ENCODE data around the gene RAB11FIP3.

Gene RAB11FIP3

GRCh38 chr16:470418-470817 lies 45.0 kb downstream of the RAB11FIP3 start:
- no peak overlapping the region for H3K4me3 ChIP-seq (ENCODE audit: low read depth, low read length)
- TF ChIP-seq, protein P1, sequence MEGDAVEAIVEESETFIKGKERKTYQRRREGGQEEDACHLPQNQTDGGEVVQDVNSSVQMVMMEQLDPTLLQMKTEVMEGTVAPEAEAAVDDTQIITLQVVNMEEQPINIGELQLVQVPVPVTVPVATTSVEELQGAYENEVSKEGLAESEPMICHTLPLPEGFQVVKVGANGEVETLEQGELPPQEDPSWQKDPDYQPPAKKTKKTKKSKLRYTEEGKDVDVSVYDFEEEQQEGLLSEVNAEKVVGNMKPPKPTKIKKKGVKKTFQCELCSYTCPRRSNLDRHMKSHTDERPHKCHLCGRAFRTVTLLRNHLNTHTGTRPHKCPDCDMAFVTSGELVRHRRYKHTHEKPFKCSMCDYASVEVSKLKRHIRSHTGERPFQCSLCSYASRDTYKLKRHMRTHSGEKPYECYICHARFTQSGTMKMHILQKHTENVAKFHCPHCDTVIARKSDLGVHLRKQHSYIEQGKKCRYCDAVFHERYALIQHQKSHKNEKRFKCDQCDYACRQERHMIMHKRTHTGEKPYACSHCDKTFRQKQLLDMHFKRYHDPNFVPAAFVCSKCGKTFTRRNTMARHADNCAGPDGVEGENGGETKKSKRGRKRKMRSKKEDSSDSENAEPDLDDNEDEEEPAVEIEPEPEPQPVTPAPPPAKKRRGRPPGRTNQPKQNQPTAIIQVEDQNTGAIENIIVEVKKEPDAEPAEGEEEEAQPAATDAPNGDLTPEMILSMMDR (IDR thresholded peaks at IDR 0.05; ENCODE audit: control insufficient read depth, extremely low read depth, insufficient read depth) = no peak
- DNase-seq (ENCODE audit: low read depth) = no peak

GRCh38 chr16:471353-472198 lies 46.1 kb downstream of the RAB11FIP3 start:
- DNase-seq (ENCODE audit: low read depth) = no peak
- TF ChIP-seq, protein P1 (IDR thresholded peaks at IDR 0.05; ENCODE audit: control insufficient read depth, extremely low read depth, insufficient read depth) = no peak
- H3K4me3 ChIP-seq (ENCODE audit: low read depth, low read length) = no peak overlapping the region

GRCh38 chr16:472199-472504 lies 46.7 kb downstream of the RAB11FIP3 start:
- H3K4me3 ChIP-seq (ENCODE audit: low read depth, low read length) = no peak overlapping the region
- DNase-seq (ENCODE audit: low read depth) = no peak
- TF ChIP-seq, protein P1 (IDR thresholded peaks at IDR 0.05; ENCODE audit: control insufficient read depth, extremely low read depth, insufficient read depth) = no peak

DNA sequence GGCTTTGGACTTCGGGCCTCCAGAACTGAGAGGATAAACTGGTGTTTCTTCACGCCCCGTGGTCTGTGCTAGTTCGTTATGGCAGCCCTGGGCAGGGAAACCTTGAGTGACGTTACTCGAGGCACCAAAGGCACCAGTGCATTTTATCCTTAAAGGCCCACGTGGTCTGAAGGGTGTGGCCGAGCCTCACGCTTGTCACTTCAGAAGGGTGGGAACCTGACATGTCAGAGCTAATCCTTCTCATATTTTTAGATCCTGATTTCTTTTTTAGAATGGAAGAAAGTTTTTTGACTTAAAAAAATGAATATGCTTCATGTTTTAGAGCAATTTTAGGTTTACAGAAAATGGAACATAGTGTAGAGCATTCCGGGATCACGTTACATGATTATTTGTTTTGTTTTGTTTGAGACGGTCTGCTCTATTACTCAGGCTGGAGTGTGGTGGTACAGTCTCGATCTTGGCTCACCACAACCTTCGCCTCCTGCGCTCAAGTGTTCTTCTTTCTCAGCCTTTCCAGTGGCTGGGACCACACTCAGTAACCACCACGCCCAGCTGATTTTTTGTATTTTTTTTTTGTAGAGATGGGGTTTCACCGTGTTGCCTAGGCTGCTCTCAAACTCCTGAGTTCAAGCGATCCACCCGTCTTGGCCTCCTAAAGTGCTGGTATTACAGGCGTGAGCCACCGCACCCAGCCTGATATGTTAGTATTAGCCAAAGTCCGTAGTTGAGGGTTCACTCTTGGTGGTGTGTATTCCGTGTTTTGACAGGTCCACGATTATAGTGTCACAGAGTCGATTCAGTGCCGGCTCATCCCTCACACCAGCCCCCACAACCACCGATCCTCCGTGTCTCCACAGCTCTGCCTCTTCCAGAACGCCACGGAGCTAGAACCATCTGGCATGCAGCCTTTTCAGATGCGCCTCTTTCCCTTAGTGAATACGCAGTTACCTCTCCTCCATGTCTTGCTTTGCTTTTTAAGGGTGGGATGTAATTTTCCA lies 47.9 kb downstream of the RAB11FIP3 start:
- H3K4me3 ChIP-seq (ENCODE audit: low read depth, low read length) = no peak overlapping the region
- DNase-seq (ENCODE audit: low read depth) = no peak
- TF ChIP-seq, protein P1 (IDR thresholded peaks at IDR 0.05; ENCODE audit: control insufficient read depth, extremely low read depth, insufficient read depth) = no peak

- no peak for DNase-seq (ENCODE audit: low read depth)
- TF ChIP-seq, protein P1 (IDR thresholded peaks at IDR 0.05; ENCODE audit: control insufficient read depth, extremely low read depth, insufficient read depth) = no peak
- H3K4me3 ChIP-seq (ENCODE audit: low read depth, low read length) = no peak overlapping the region
Observed at GRCh38 chr16:474420-475122, 49.1 kb downstream of the RAB11FIP3 start.

- no peak overlapping the region for H3K4me3 ChIP-seq (ENCODE audit: low read depth, low read length)
- DNase-seq (ENCODE audit: low read depth) = no peak
- TF ChIP-seq, protein P1 (IDR thresholded peaks at IDR 0.05; ENCODE audit: control insufficient read depth, extremely low read depth, insufficient read depth) = no peak
Observed at GRCh38 chr16:476039-476438, 50.6 kb downstream of the RAB11FIP3 start.

Measured in LNCaP clone FGC (cell line).